Naive thymus-derived CD4-positive, alpha-beta T cell (primary cell): Measurements from ENCODE around the gene CNTN1. TPM values are rescaled to one million over a fixed set of nuclear protein-coding genes. Genes with fewer than 3 reads are reported as not detected.

ENCODE experiments used
- ATAC-seq: fragments of 150-1000 bp; cut with Tn5 transposase; 2 replicates; pipeline ENCODE4 v1.10.0; 2021; ENCODE audit warnings: mild to moderate bottlenecking, moderate library complexity
- CTCF ChIA-PET: fragments of 350-600 bp; sonication (Branson Sonifier 250); formaldehyde crosslinking; loops from one replicate; lab custom pipeline; 2021; ENCODE audit warnings: antibody characterized with exemption; lab: Charles Lee
- POLR2A ChIA-PET: fragments of 350-600 bp; sonication (Branson Sonifier 250); formaldehyde crosslinking; loops from one replicate; lab custom pipeline; 2021; ENCODE audit warnings: antibody characterized with exemption, inconsistent platforms; lab: Charles Lee
- DNase-seq, 9 donors: peaks; one replicate each; pipeline versions ENCODE4 v3.0.0 to v3.0.0-alpha.2; 2020 to 2022; ENCODE audit warnings: mixed read lengths in 1 of 9
- H3K27ac ChIP-seq: one replicate; pipeline ENCODE4 v1.7.0; 2013; ENCODE audit warnings: mild to moderate bottlenecking, low read depth, low read length, moderate library complexity
- H3K27me3 ChIP-seq, 2 donors: one replicate each; pipeline ENCODE4 v1.7.0; 2013; ENCODE audit warnings: low read length in 2 of 2, mild to moderate bottlenecking in 2 of 2, moderate library complexity in 2 of 2; ENCODE audit not compliant: control insufficient read depth in 2 of 2, insufficient read depth in 2 of 2
- H3K36me3 ChIP-seq, 3 experiments: 1 replicate in 2 of 3; 2 replicates in 1 of 3; pipeline ENCODE4 v1.7.0; 2013; ENCODE audit warnings: low read length in 3 of 3, mild to moderate bottlenecking in 3 of 3, moderate library complexity in 1 of 3; ENCODE audit not compliant: insufficient read depth in 3 of 3, control insufficient read depth in 2 of 3
- H3K4me1 ChIP-seq, 2 donors: one replicate each; pipeline ENCODE4 v1.7.0; 2013; ENCODE audit warnings: low read length in 2 of 2, mild to moderate bottlenecking in 2 of 2, moderate library complexity in 1 of 2; ENCODE audit not compliant: control insufficient read depth in 2 of 2, insufficient read depth in 2 of 2
- H3K4me3 ChIP-seq: 2 replicates; pipeline ENCODE4 v1.7.0; 2013; ENCODE audit warnings: mild to moderate bottlenecking, low read length
- H3K9me3 ChIP-seq, 3 experiments: 1 replicate in 2 of 3; 2 replicates in 1 of 3; pipeline ENCODE4 v1.7.0; 2013; ENCODE audit warnings: low read length in 3 of 3; ENCODE audit not compliant: control insufficient read depth in 2 of 3
- H3K27ac Mint-ChIP-seq, 9 donors: one replicate each; pipeline ENCODE4 v1.8.0; 2020 to 2022; ENCODE audit warnings: mixed read lengths in 9 of 9, mild to moderate bottlenecking in 8 of 9, moderate library complexity in 5 of 9, inconsistent platforms in 2 of 9
- H3K27me3 Mint-ChIP-seq, 5 donors: one replicate each; pipeline ENCODE4 v1.8.0; 2021 to 2022; ENCODE audit warnings: mixed read lengths in 5 of 5, mild to moderate bottlenecking in 1 of 5
- H3K36me3 Mint-ChIP-seq, 5 donors: one replicate each; pipeline ENCODE4 v1.8.0; 2020 to 2022; ENCODE audit warnings: mixed read lengths in 5 of 5, mild to moderate bottlenecking in 3 of 5, inconsistent platforms in 1 of 5
- H3K4me1 Mint-ChIP-seq, 7 donors: one replicate each; pipeline ENCODE4 v1.8.0; 2020 to 2022; ENCODE audit warnings: mixed read lengths in 7 of 7, mild to moderate bottlenecking in 3 of 7, inconsistent platforms in 1 of 7
- H3K4me3 Mint-ChIP-seq, 10 donors: one replicate each; pipeline ENCODE4 v1.8.0; 2020 to 2022; ENCODE audit warnings: mild to moderate bottlenecking in 10 of 10, mixed read lengths in 10 of 10, moderate library complexity in 6 of 10, inconsistent platforms in 2 of 10
- H3K9me3 Mint-ChIP-seq, 11 donors: one replicate each; pipeline ENCODE4 v1.8.0; 2020 to 2022; ENCODE audit warnings: mixed read lengths in 11 of 11, mild to moderate bottlenecking in 4 of 11, inconsistent platforms in 1 of 11, moderate library complexity in 1 of 11
- intact Hi-C, 2 donors: fragments of 100-400 bp; cut with micrococcal nuclease; formaldehyde crosslinking; loops; one replicate each; pipeline ENCODE4 v1.15.1; 2023
- polyA plus RNA-seq, 2 donors: library from polyadenylated mRNA; unstranded; fragments of 300-500 nt; fragmentation: Illumina TruSeq; gene quantifications; one replicate each; pipeline ENCODE4 v1.2.3, GENCODE V29; 2021
- total RNA-seq, 6 experiments: library from RNA in 5 of 6; stranded (reverse) in 5 of 6; gene quantifications; 1 replicate in 5 of 6; 2 replicates in 1 of 6; pipeline ENCODE4 v1.2.3 and lab custom pipeline; 2021 to 2026

The CNTN1 gene
- total and polyA plus RNA-seq, 7 experiments from 2014 or later, result not detected

DNA sequence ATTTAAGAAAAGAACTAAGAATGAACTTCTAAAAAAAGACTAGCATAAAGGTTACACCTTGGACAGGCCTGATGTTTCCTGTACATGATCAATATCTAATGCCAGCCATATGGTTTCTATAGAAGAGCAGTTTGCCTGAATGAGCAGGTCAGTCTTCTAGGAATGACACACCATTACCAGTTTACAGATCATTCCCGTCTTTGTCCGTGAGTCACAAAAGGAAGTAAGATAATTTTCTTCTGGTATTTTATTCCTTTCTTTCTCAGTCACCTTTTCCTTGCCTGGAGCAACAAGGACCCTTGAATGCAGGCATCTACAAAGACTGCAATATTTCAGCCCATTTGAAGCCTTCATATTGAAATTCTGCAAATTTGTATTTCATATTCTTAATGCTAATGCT lies 44.6 kb upstream of the CNTN1 start:
- ChIA-PET POLR2A (no interaction called here), CTCF (no interaction called here)
- no peaks in the 10 kb centered on the region for H3K27me3 ChIP-seq
- Mint-ChIP-seq H3K4me1 (no peaks in the 10 kb centered on the region), H3K27me3 (no peaks in the 10 kb centered on the region), H3K4me3 (no peak overlapping the region), H3K9me3 (peaks cover 0 to 5% (median 0%) of the 10 kb centered on the region in 11 donors), H3K27ac (no peak overlapping the region), H3K36me3 (no peaks in the 10 kb centered on the region)
- H3K27ac ChIP-seq, result no peak overlapping the region
- intact Hi-C loops, result no loop called here
- DNase-seq (no peak), ATAC-seq (no peak)
- H3K4me3 ChIP-seq, result no peak overlapping the region
- peaks cover 0 to 3% (median 0%) of the 10 kb centered on the region in 3 experiments for H3K9me3 ChIP-seq
- no peaks in the 10 kb centered on the region for H3K36me3 ChIP-seq
- H3K4me1 ChIP-seq, result no peaks in the 10 kb centered on the region

DNA sequence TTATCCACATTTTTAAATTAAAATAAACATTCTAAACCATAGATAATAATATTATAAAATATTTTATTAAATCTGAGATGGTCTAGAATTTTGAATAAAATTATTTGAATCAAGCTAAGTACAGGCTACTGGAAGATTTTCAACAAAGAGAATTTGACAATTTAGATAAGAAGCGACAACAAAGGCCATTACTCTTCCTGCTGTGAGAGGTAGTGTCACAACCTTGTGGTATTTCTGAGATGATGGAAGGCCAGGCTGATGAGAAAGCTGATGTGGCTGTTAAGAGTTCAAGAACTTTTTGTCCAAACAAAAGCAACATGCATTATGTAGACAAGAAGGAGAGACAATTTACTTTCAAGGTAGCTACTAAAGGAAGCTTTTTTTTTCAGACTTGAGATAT lies 43.7 kb upstream of the CNTN1 start:
- H3K36me3 Mint-ChIP-seq, result no peaks in the 10 kb centered on the region

DNA sequence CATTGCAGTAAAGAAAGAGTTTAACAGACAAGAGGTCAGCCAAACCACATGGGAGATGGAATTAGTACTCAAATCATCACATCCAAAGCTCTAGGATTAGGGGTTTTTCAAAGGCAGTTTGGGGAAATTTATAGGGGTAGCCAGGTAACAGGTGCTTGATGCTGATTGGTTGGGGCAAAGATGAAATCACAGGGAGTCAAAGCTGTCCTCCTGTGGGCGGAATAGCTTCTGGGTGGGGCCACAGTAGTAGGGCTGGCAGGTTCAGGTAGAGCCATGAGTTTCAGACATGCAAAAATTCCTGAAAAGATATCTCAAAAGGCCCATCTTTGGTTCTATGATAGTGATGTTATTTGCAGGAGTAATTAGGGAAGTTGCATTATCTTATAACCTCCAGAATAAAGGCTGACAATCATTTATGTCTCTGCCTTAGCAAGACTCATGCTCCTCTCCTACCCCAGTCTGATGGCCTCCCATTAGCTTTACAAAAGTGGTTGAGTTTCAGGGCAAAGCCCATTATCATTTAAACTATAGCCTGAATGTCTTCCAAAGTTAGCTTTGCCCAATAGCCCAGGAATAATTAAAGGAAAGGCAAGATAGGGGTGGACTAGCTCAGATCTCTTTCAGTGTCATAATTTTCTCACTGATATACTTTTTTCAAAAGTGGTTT lies 42.1 kb upstream of the CNTN1 start:
- DNase-seq (no peak), ATAC-seq (no peak)
- Mint-ChIP-seq H3K9me3 (peaks cover 0 to 4% (median 0%) of the 10 kb centered on the region in 11 donors), H3K27ac (no peak overlapping the region), H3K4me1 (no peaks in the 10 kb centered on the region), H3K36me3 (no peaks in the 10 kb centered on the region), H3K27me3 (no peaks in the 10 kb centered on the region), H3K4me3 (no peak overlapping the region)
- H3K27ac ChIP-seq, result no peak overlapping the region
- POLR2A ChIA-PET, result no interaction called here
- peaks cover 0 to 3% (median 0%) of the 10 kb centered on the region in 3 experiments for H3K9me3 ChIP-seq
- intact Hi-C loops, result no loop called here
- H3K27me3 ChIP-seq, result no peaks in the 10 kb centered on the region
- H3K36me3 ChIP-seq, result no peaks in the 10 kb centered on the region
- CTCF ChIA-PET, result no interaction called here
- H3K4me3 ChIP-seq, result no peak overlapping the region
- H3K4me1 ChIP-seq, result no peaks in the 10 kb centered on the region

More for the DNA sequence above, 43.7 kb upstream of the CNTN1 start:
- no peaks in the 10 kb centered on the region for H3K27me3 ChIP-seq
- no peaks in the 10 kb centered on the region for H3K4me1 ChIP-seq
- peaks cover 0 to 4% (median 0%) of the 10 kb centered on the region in 11 donors for H3K9me3 Mint-ChIP-seq
- ChIA-PET CTCF (no interaction called here), POLR2A (no interaction called here)
- H3K4me1 Mint-ChIP-seq, result no peaks in the 10 kb centered on the region
- no peaks in the 10 kb centered on the region for H3K27me3 Mint-ChIP-seq
- no peaks in the 10 kb centered on the region for H3K36me3 ChIP-seq
- ATAC-seq, result no peak
- no peak overlapping the region for H3K27ac ChIP-seq
- DNase-seq, result no peak
- H3K9me3 ChIP-seq, result peaks cover 0 to 3% (median 0%) of the 10 kb centered on the region in 3 experiments
- H3K4me3 Mint-ChIP-seq, result no peak overlapping the region
- intact Hi-C loops, result no loop called here
- H3K4me3 ChIP-seq, result no peak overlapping the region
- no peak overlapping the region for H3K27ac Mint-ChIP-seq

DNA sequence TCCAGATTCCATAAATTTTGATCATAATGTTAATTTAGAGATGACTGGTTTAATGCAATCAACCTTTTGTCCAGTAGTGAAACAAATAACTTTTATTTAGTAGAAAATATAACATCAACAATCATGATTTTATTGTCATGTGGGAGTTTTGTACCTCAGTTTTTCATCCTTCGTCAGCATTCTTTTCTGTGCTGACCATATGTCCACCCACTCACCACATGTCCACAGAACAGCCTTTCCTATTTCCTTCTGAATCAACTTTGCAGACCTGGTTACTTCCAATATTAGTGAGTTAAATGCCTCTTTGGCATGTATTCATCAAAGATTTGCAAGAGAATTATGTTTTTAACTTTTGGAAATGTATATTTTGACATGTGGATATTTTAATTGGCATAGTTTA lies 36.8 kb upstream of the CNTN1 start:
- POLR2A ChIA-PET, result no interaction called here
- Mint-ChIP-seq H3K36me3 (no peaks in the 10 kb centered on the region), H3K9me3 (peaks cover 0 to 9% (median 0%) of the 10 kb centered on the region in 11 donors), H3K4me1 (no peaks in the 10 kb centered on the region), H3K4me3 (no peak overlapping the region), H3K27ac (no peak overlapping the region), H3K27me3 (no peaks in the 10 kb centered on the region)
- H3K27ac ChIP-seq, result no peak overlapping the region
- CTCF ChIA-PET, result no interaction called here
- H3K4me1 ChIP-seq, result no peaks in the 10 kb centered on the region
- no peak overlapping the region for H3K4me3 ChIP-seq
- H3K27me3 ChIP-seq, result no peaks in the 10 kb centered on the region
- no peaks in the 10 kb centered on the region for H3K36me3 ChIP-seq
- peaks cover 0 to 3% (median 0%) of the 10 kb centered on the region in 3 experiments for H3K9me3 ChIP-seq
- no peak for DNase-seq
- no peak for ATAC-seq
- intact Hi-C loops, result no loop called here

DNA sequence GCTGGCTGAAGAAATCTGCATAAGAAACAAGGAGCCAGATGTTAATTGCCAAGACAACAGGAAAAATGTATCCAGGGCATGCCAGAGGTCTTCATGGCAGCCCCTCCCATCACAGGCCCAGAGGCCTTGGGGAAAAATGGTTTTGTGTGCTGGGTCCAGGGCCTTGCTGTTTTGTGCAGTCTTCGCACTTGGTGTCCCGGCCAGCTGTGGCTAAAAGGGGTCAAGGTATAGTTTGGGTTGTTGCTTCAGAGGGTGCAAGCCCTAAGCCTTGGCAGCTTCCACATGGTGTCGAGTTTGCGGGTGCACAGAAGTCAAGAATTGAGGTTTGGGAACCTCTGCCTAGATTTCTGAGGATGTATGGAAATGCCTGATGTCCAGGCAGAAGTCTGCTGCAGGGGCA lies 29.9 kb upstream of the CNTN1 start:
- DNase-seq (no peak), ATAC-seq (no peak)
- ChIA-PET CTCF (no interaction called here), POLR2A (no interaction called here)
- H3K27me3 ChIP-seq, result no peaks in the 10 kb centered on the region
- Mint-ChIP-seq H3K27ac (no peak overlapping the region), H3K9me3 (peaks cover 0 to 18% (median 1%) of the 10 kb centered on the region in 11 donors), H3K36me3 (no peaks in the 10 kb centered on the region), H3K4me1 (no peaks in the 10 kb centered on the region), H3K4me3 (no peak overlapping the region), H3K27me3 (no peaks in the 10 kb centered on the region)
- H3K36me3 ChIP-seq, result no peaks in the 10 kb centered on the region
- H3K4me3 ChIP-seq, result no peak overlapping the region
- H3K4me1 ChIP-seq, result no peaks in the 10 kb centered on the region
- H3K9me3 ChIP-seq, result no peaks in the 10 kb centered on the region
- intact Hi-C loops, result no loop called here
- H3K27ac ChIP-seq, result no peak overlapping the region

DNA sequence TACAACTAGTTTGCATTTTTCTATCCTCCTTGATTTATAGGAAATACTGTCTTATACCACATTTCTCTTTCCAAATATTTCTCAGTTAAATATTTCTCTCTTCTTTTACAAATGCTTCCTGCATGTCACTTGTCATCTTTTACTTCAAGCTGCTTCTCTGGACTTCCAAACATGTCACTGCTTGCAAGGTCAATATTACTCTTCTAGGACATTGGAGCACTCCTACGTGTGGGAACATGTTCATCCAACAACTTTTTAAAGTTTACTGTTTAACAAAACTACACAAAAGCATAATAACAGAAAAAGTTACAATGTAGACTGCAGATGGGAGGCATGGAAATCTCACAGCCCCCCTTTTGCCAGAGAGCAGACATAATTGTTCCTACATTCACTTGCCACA lies 28.5 kb upstream of the CNTN1 start:
- Mint-ChIP-seq H3K27me3 (no peaks in the 10 kb centered on the region), H3K4me3 (no peak overlapping the region), H3K27ac (no peak overlapping the region), H3K9me3 (peaks cover 0 to 18% (median 1%) of the 10 kb centered on the region in 11 donors), H3K4me1 (no peaks in the 10 kb centered on the region), H3K36me3 (no peaks in the 10 kb centered on the region)
- Histone ChIP-seq H3K4me3 (no peak overlapping the region), H3K4me1 (no peaks in the 10 kb centered on the region), H3K36me3 (no peaks in the 10 kb centered on the region), H3K27ac (no peak overlapping the region), H3K9me3 (no peaks in the 10 kb centered on the region), H3K27me3 (no peaks in the 10 kb centered on the region)
- intact Hi-C loops, result no loop called here
- ChIA-PET CTCF (interaction anchor here (0.6 kb wide), 1 partner anchor 15 kb away, joined by 5 read pairs; no protein-coding TSS in a partner anchor), POLR2A (no interaction called here)
- no peak for ATAC-seq
- DNase-seq, result no peak

DNA sequence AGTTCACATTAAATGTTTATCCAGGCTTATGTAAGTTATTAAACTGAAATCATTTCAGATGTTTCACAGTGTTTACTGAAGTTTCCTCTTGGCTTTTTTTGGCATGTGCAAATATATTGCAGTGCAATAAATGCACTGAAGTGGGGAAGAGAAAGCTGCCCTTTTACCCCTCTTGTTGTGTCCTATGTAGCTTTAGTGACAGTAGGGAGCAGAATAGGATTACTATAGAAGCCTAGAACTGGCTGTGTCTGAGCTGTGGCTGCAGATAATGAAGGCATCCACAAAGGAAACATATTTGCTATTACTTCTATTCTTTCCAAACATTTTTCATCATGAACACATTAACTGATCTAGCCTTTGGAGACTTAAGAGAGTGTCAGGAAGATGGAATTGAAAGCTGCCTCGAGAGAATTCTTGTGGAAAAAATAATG lies 24.1 kb upstream of the CNTN1 start:
- H3K4me1 Mint-ChIP-seq, result no peaks in the 10 kb centered on the region
- no peaks in the 10 kb centered on the region for H3K4me1 ChIP-seq
- H3K36me3 ChIP-seq, result no peaks in the 10 kb centered on the region
- H3K27me3 ChIP-seq, result no peaks in the 10 kb centered on the region
- H3K4me3 Mint-ChIP-seq, result no peak overlapping the region
- no peak overlapping the region for H3K4me3 ChIP-seq
- intact Hi-C loops, result no loop called here
- H3K27ac Mint-ChIP-seq, result no peak overlapping the region
- no peaks in the 10 kb centered on the region for H3K27me3 Mint-ChIP-seq
- no peak for DNase-seq
- ChIA-PET CTCF (no interaction called here), POLR2A (no interaction called here)
- no peak for ATAC-seq
- H3K27ac ChIP-seq, result no peak overlapping the region
- H3K36me3 Mint-ChIP-seq, result no peaks in the 10 kb centered on the region
- peaks cover 0 to 8% (median 0%) of the 10 kb centered on the region in 11 donors for H3K9me3 Mint-ChIP-seq
- H3K9me3 ChIP-seq, result no peaks in the 10 kb centered on the region
